Measurements from ENCODE around the gene PHACTR1.

Gene PHACTR1

GRCh38 chr6:12957321-12958051 lies 240.9 kb downstream of the PHACTR1 start:
- no peak for DNase-seq

- DNase-seq = no peak
Observed at GRCh38 chr6:12958052-12958706, 241.6 kb downstream of the PHACTR1 start.

DNA sequence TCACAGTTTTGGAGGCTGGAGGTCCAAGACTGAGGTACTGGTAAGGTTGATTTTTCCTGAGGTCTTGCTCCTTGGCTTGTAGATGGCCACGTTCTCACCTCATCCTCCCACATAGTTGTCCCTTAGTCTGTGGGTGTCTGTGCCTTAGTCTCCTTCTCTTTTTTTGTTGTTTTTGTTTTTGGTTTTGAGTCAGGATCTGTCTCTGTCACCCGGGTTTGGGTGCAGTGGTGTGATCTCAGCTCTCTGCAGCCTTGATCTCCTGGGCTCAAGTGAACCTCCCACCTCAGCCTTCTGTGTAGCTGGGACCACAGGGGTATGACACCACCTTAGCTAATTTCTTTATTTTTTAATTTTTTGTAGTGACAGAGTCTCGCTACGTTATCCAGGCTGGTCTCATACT lies 245.2 kb downstream of the PHACTR1 start:
- no peak for DNase-seq

- DNase-seq = no peak
Observed at GRCh38 chr6:12962529-12962928, 246.0 kb downstream of the PHACTR1 start.

DNA sequence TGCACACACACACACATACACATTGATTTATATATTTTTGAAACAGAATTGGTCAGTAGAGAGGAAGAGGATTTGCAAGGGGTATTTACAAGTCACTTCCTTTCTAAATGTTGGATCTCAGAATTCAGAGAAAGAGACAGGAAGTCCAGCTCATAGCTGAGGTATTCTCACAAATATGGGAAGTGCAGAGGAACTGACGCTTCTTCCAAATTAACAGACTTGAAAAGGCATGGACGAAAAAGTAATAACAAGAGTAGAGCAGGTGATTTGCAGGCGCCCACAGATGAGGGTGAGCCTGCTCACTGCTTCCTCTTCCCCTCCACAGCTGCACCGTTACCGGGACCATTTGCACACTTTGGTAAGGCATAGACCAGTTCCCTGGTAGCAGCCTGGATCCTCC lies 246.4 kb downstream of the PHACTR1 start:
- no peak for DNase-seq

GRCh38 chr6:12963567-12963966 lies 247.0 kb downstream of the PHACTR1 start:
- DNase-seq = no peak

GRCh38 chr6:12967686-12968085 lies 251.1 kb downstream of the PHACTR1 start:
- no peak for DNase-seq

- DNase-seq = no peak
Observed at GRCh38 chr6:12968290-12968689, 251.7 kb downstream of the PHACTR1 start.

- no peak for DNase-seq
Observed at GRCh38 chr6:12968839-12969558, 252.4 kb downstream of the PHACTR1 start.

DNA sequence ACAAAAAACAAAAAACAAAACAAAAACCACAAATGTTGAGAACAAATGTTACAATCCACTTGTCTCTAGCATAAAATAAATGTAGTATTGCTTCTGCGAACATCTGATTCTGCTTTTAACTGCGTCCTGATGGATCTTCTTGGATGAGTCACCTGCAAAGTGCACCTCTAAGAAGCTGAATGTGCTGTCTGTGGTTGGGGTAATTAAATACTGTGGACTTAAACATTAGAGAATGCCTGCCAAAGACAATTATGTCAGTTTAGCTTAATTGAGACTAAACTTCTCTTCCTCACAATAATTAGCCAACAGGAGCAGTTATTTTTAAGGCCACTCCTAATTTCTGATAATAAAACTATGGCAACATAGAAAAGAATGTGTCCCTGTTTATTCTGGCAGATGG lies 253.4 kb downstream of the PHACTR1 start:
- DNase-seq = no peak

GRCh38 chr6:12973386-12973785 lies 256.8 kb downstream of the PHACTR1 start:
- DNase-seq = no peak

- no peak for DNase-seq
Observed at GRCh38 chr6:12974551-12974950, 258.0 kb downstream of the PHACTR1 start.

GRCh38 chr6:12976366-12976765 lies 259.8 kb downstream of the PHACTR1 start:
- DNase-seq = no peak

GRCh38 chr6:12977206-12977605 lies 260.6 kb downstream of the PHACTR1 start:
- no peak for DNase-seq

- DNase-seq = no peak
Observed at GRCh38 chr6:12977806-12978205, 261.2 kb downstream of the PHACTR1 start.

GRCh38 chr6:12980741-12981140 lies 264.2 kb downstream of the PHACTR1 start:
- no peak for DNase-seq

DNA sequence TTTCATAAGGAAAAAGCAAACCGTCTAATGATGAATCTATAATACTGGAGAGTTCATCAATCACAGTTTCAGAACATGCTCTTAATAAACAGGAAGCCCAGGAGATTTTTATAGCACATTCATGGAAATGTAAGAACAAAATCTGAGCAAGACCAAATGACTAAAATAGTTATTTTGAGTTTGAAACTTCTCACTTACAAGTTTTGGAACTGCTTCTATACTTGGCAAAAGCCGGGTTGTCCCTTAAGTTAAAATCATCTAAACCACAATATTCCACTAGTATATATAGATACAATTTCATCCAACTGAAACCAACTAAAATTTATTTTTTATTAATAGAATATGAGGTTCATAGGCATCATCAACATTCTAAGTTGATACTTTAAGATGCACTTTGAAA lies 268.2 kb downstream of the PHACTR1 start:
- no peak for DNase-seq

- no peak for DNase-seq
Observed at GRCh38 chr6:12987783-12988182, 271.2 kb downstream of the PHACTR1 start.

DNA sequence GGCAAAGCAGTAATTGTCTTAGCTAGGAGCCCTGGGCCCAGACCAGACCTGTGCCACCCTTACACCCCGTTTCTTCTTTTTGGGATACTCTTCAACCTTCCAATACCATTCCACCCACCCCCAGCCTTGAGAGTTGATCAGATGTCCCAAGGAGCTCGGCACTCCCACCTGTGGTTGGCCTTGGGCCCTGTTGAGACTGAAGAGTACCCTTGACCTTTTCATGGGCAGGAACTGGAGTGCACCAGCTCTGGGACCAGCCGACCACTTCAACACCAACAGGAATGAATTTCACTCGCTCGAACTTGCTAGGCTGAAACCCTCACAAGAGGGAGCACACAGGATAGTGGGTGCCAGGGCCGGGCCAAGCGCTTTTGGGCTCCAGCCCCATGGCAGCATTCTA lies 273.6 kb downstream of the PHACTR1 start:
- no peak for DNase-seq

DNA sequence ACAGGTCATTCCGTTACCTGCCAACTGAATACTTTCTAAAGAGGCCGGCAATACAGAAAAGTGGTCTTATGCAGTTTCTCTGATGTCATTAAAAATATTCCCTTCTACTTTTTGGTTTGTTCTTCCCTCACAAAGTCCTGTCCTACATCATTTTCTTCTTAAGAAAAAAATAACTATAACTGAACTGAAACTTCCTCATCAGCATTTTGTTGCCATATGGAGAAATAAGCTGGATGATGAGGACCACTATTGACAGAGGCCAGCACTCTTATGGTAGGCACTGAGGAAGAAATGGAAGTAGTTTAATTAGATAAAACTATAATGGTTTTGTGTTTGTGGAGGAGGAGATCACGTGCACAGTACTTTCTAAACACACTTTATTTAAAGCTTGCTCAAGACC lies 274.9 kb downstream of the PHACTR1 start:
- no peak for DNase-seq

GRCh38 chr6:12992770-12993169 lies 276.2 kb downstream of the PHACTR1 start:
- DNase-seq = no peak

- no peak for DNase-seq
Observed at GRCh38 chr6:12993283-12993898, 276.8 kb downstream of the PHACTR1 start.

DNA sequence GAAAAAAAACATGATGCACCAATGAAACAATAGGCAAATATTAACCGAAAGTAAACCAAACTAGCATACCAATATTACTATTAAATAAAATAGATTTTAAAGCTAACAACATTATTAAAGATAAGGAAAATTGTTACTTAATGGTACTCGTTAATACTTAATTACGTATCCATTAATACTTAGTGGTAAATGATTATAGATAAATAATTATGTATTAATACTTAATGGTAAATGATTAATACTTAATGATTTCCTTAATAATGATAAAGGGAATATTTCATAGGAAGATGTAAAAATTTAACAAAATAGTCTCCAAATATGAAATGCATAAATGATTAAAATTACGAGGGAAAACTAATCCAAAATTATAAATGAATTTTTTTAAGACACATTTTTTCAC lies 278.9 kb downstream of the PHACTR1 start:
- DNase-seq = no peak

DNA sequence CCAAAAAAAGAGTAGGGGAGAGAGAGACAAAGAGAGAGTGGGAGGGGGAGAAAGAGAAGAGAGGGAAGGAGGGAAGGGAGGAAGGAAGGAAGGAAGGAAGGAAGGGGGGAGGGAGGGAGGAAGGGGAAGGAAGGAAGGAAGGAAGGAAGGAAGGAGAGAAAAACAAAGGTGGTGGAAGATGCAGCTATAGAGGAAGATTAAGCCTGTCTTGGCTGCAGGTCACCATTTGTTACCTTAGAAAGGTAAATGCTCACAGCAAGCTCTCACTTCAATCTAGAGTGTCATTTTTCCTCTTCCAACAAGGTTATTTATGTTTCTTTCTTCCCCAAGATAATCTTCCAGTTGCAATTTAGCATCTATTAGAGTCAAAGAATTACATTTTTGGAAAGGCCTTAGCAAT lies 284.0 kb downstream of the PHACTR1 start:
- DNase-seq = no peak
